ENCODE measurements around the gene MAGEB1. TPM values are rescaled to one million over a fixed set of nuclear protein-coding genes. Genes with fewer than 3 reads are reported as not detected.

The MAGEB1 gene
- total and polyA plus RNA-seq, 2 of the 13 experiments (the other 11 are each of a cell fraction or from before 2014, with no cell fraction given): not detected

- Histone ChIP-seq H3K9ac (ENCODE audit: insufficient read depth, low read depth, low read length) (no peak overlapping the region), H3K36me3 (replicated peaks in 1 of 2; ENCODE audit: control insufficient read depth in 1 of 2, insufficient read depth in 2 of 2, low read length in 2 of 2) (no peaks in the 10 kb centered on the region), H3K4me3 (replicated peaks in 1 of 3; ENCODE audit: insufficient read depth in 1 of 3, low read depth in 2 of 3, low read length in 3 of 3) (no peak overlapping the region), H3K4me1 (ENCODE audit: insufficient read depth, low read length) (no peaks in the 10 kb centered on the region), H3K27ac (ENCODE audit: extremely low read length, insufficient read depth, low read length) (no peak overlapping the region), H3K27me3 (ENCODE audit: control insufficient read depth in 1 of 2, insufficient read depth in 2 of 2, low read length in 2 of 2) (no peaks in the 10 kb centered on the region), H3K4me2 (ENCODE audit: low read depth, low read length) (no peak overlapping the region), H2AFZ (ENCODE audit: low read length) (no peak overlapping the region), H3K9me3 (ENCODE audit: low read length) (no peaks in the 10 kb centered on the region), H4K20me1 (ENCODE audit: insufficient read depth, low read length) (no peaks in the 10 kb centered on the region), H3K79me2 (ENCODE audit: insufficient read depth, low read length) (no peaks in the 10 kb centered on the region)
- WGBS (ENCODE audit: low lambda C conversion rate): 0% methylated on average over 2 of the region's 2 CpGs
- ATAC-seq: 0 out of 3 replicates have a peak, but pooled peaks have one; percentile 33
- intact Hi-C loops (cut with micrococcal nuclease; ENCODE audit: unreplicated experiment): no loop called here
- in situ Hi-C loops (cut with HindIII; ENCODE audit: extremely low pct_ligation_motif_present, low pct_unique_long_range_greater_than_20kb): no loop called here
- CTCF ChIA-PET (ENCODE audit: low intra/inter-chr PET ratio, low total read pairs): no interaction called here
- no peak for FAIRE-seq
- no TSS peak for BruUV-seq (replicated peaks)
- POLR2A ChIA-PET: no interaction called here
- DNase-seq (ENCODE audit: low spot score): no peak
- TF ChIP-seq MAZ (IDR thresholded peaks at IDR 0.05; ENCODE audit: borderline replicate concordance, low read depth, low read length): no peak
- no peak for TF ChIP-seq MAZ (CRISPR knock-in tag; IDR thresholded peaks at IDR 0.05; ENCODE audit: low read depth)
- TF ChIP-seq PAF1 (CRISPR knock-in tag; IDR thresholded peaks at IDR 0.05): no peak
- no peak for TF ChIP-seq ZNF382 (CRISPR knock-in tag; IDR thresholded peaks at IDR 0.05; ENCODE audit: borderline replicate concordance)
- TF ChIP-seq XBP1 (CRISPR knock-in tag; IDR thresholded peaks at IDR 0.05): no peak
- no peak for TF ChIP-seq NONO (IDR thresholded peaks at IDR 0.05)
- no peak for TF ChIP-seq NONO (CRISPR knock-in tag; conservative IDR thresholded peaks at IDR 0.05)
- TF ChIP-seq AKNA (CRISPR knock-in tag; IDR thresholded peaks at IDR 0.05; ENCODE audit: borderline replicate concordance): no peak
- TF ChIP-seq ZNF333 (CRISPR knock-in tag; IDR thresholded peaks at IDR 0.05; ENCODE audit: borderline replicate concordance): no peak
- TF ChIP-seq, protein P1, sequence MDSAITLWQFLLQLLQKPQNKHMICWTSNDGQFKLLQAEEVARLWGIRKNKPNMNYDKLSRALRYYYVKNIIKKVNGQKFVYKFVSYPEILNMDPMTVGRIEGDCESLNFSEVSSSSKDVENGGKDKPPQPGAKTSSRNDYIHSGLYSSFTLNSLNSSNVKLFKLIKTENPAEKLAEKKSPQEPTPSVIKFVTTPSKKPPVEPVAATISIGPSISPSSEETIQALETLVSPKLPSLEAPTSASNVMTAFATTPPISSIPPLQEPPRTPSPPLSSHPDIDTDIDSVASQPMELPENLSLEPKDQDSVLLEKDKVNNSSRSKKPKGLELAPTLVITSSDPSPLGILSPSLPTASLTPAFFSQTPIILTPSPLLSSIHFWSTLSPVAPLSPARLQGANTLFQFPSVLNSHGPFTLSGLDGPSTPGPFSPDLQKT (CRISPR knock-in tag; IDR thresholded peaks at IDR 0.05; ENCODE audit: borderline replicate concordance): no peak
- no peak for TF ChIP-seq SRY (CRISPR knock-in tag; IDR thresholded peaks at IDR 0.05)
- no peak for TF ChIP-seq MEIS1 (CRISPR knock-in tag; IDR thresholded peaks at IDR 0.05; ENCODE audit: borderline replicate concordance)
- no peak for TF ChIP-seq ZNF674 (CRISPR knock-in tag; IDR thresholded peaks at IDR 0.05; ENCODE audit: low read depth)
- TF ChIP-seq, protein P2, sequence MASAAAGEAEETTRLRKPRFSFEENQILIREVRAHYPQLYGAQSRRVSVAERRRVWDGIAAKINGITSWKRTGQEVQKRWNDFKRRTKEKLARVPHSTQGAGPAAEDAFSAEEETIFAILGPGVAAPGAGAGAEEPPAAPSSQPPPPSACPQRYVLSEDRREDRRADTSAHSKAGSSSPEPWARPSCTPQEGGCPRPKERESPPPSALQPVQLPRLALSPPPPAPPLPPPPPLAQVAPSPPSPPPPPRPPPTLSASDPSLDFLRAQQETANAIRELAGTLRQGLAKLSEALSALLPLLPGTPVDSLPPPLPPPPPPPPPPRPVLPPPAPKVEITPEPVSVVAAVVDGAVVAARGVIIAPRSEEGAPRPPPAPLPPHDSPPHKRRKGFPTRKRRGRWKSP (CRISPR knock-in tag; IDR thresholded peaks at IDR 0.05): no peak
- TF ChIP-seq ZNF619 (CRISPR knock-in tag; IDR thresholded peaks at IDR 0.05): no peak
Measured at GRCh38 chrX:30212172-30212571, 34.8 kb upstream of the MAGEB1 start.
